ENCODE data around the gene NEU1. TPM values are rescaled to one million over a fixed set of nuclear protein-coding genes. Genes with fewer than 3 reads are reported as not detected.
"Not testable (repeated sequence)": the region's sequence is repeated elsewhere in the genome, so short reads cannot be mapped to it uniquely, and the experiment has no call there.

NEU1 gene
- total RNA-seq, 1 experiment from 2014 or later = 34.3 TPM

- Histone ChIP-seq H3K9me3 (ENCODE audit: low read depth, low read length, poor library complexity, severe bottlenecking) (no peaks in the 10 kb centered on the region), H3K4me3 (ENCODE audit: low read depth, low read length, poor library complexity, severe bottlenecking) (no peak overlapping the region), H3K4me1 (ENCODE audit: insufficient read depth, low read length, poor library complexity, severe bottlenecking) (peaks cover 6% of the 10 kb centered on the region), H3K27me3 (replicated peaks; ENCODE audit: insufficient read depth, low read depth, low read length, poor library complexity) (no peaks in the 10 kb centered on the region), H3K36me3 (ENCODE audit: insufficient read depth, low read length, poor library complexity, severe bottlenecking) (no peaks in the 10 kb centered on the region), H3K27ac (ENCODE audit: low read depth, low read length, poor library complexity, severe bottlenecking) (no peak overlapping the region)
- ChIA-PET POLR2A (ENCODE audit: low non-redundant PET) (no interaction called here), CTCF (no interaction called here)
- no peak for DNase-seq (ENCODE audit: low spot score)
- no TSS peak for BruUV-seq (replicated peaks)
- intact Hi-C loops (cut with micrococcal nuclease; ENCODE audit: unreplicated experiment) = no loop called here
- no peak for TF ChIP-seq CTCF (conservative IDR thresholded peaks at IDR 0.05; ENCODE audit: low read depth, low read length)
- TF ChIP-seq EZH2 (IDR thresholded peaks at IDR 0.05; ENCODE audit: borderline replicate concordance, low read depth, low read length, poor library complexity, severe bottlenecking) = no peak
Measured at GRCh38 chr6:31865205-31866118, 2.8 kb upstream of the NEU1 start.

DNA sequence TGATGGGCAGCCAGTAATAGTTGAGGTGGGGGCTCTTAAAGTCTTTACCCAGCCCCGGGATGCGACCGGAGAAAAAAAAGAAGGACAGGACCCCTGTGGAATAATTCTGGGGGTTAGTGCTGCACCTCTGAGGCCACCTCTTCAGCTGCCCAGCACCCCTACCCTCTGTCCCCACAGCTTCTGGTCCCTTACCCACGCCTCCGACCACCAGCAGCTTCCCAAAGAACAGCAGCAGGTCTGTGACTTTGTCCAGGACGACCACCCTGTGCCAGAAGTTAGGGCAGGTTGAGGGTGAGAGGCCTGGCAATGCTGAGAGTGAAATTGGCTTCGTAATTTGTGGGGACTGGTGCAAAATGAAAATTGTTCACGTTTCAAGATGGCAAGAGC is 2.2 kb upstream of the NEU1 start:
- intact Hi-C loops (cut with micrococcal nuclease; ENCODE audit: unreplicated experiment) = no loop called here
- ChIA-PET POLR2A (ENCODE audit: low non-redundant PET) (no interaction called here), CTCF (no interaction called here)
- H3K36me3 ChIP-seq (ENCODE audit: insufficient read depth, low read length, poor library complexity, severe bottlenecking) = no peaks in the 10 kb centered on the region
- no peaks in the 10 kb centered on the region for H3K9me3 ChIP-seq (ENCODE audit: low read depth, low read length, poor library complexity, severe bottlenecking)
- no peaks in the 10 kb centered on the region for H3K27me3 ChIP-seq (replicated peaks; ENCODE audit: insufficient read depth, low read depth, low read length, poor library complexity)
- DNase-seq (ENCODE audit: low spot score) = no peak
- TF ChIP-seq EZH2 (IDR thresholded peaks at IDR 0.05; ENCODE audit: borderline replicate concordance, low read depth, low read length, poor library complexity, severe bottlenecking) = no peak
- TF ChIP-seq CTCF (conservative IDR thresholded peaks at IDR 0.05; ENCODE audit: low read depth, low read length) = no peak
- H3K4me1 ChIP-seq (ENCODE audit: insufficient read depth, low read length, poor library complexity, severe bottlenecking) = peaks cover 6% of the 10 kb centered on the region
- BruUV-seq (replicated peaks) = no TSS peak
- H3K27ac ChIP-seq (ENCODE audit: low read depth, low read length, poor library complexity, severe bottlenecking) = no peak overlapping the region
- H3K4me3 ChIP-seq (ENCODE audit: low read depth, low read length, poor library complexity, severe bottlenecking) = no peak overlapping the region

DNA sequence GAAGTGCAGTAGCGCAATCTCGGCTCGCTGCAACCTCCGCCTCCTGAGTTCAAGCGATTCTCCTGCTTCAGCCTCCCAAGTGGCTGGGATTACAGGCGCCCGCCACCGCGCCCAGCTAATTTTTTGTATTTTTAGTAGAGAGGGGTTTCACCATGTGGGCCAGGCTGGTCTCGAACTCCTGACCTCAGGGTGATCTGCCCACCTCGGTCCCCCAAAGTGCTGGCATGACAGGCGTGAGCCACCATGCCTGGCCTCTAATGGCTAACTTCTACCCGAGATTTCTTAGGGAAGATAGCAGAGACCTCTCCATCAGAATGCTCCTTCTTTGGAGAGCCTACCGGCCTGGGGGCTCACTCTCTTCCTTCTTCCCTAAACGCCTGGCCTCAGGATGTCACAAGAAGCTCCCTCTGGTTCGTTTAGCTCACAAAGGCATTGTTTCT is 1.5 kb upstream of the NEU1 start:
- BruUV-seq (replicated peaks); H3K9me3 ChIP-seq (ENCODE audit: low read depth, low read length, poor library complexity, severe bottlenecking); H3K27me3 ChIP-seq (replicated peaks; ENCODE audit: insufficient read depth, low read depth, low read length, poor library complexity); H3K36me3 ChIP-seq (ENCODE audit: insufficient read depth, low read length, poor library complexity, severe bottlenecking); H3K4me1 ChIP-seq (ENCODE audit: insufficient read depth, low read length, poor library complexity, severe bottlenecking); DNase-seq (ENCODE audit: low spot score); intact Hi-C loops (cut with micrococcal nuclease; ENCODE audit: unreplicated experiment): not testable (repeated sequence)
- CTCF ChIA-PET = interaction anchor here (0.6 kb wide), 1 partner anchor 465 kb away, joined by 4 read pairs; no protein-coding TSS in a partner anchor
- Histone ChIP-seq H3K4me3 (ENCODE audit: low read depth, low read length, poor library complexity, severe bottlenecking) (peak overlapping the region; percentile 72), H3K27ac (ENCODE audit: low read depth, low read length, poor library complexity, severe bottlenecking) (peak overlapping the region; percentile 81)
- POLR2A ChIA-PET (ENCODE audit: low non-redundant PET) = interaction anchor here (0.5 to 0.6 kb wide), 2 partner anchors 11 to 15 kb away, joined by 3 to 13 read pairs; no protein-coding TSS in a partner anchor

All from A673 (cell line).